Measurements from ENCODE around the gene TPD52L1. TPM values are rescaled to one million over a fixed set of nuclear protein-coding genes. Genes with fewer than 3 reads are reported as not detected.

The TPD52L1 gene
- total and polyA plus RNA-seq, 10 of the 15 experiments (the other 5 are each of a cell fraction or from before 2014, with no cell fraction given) = 0.03 to 2.6 (median 0.16) TPM; not detected in 3

- peaks cover 4 to 18% of the 10 kb centered on the region in 2 experiments for H3K36me3 ChIP-seq (ENCODE audit: control insufficient read depth in 2 of 2, insufficient read depth in 2 of 2, low read length in 1 of 2)
- BruUV-seq (replicated peaks) = no TSS peak
- RAD21 ChIA-PET (ENCODE audit: unreplicated experiment) = no interaction called here
These were observed 131.8 kb downstream of the TPD52L1 start for GRCh38 chr6:125285353-125285752.

GRCh38 chr6:125285936-125286335 is 132.4 kb downstream of the TPD52L1 start:
- Histone ChIP-seq H3K36me3 (ENCODE audit: control insufficient read depth in 2 of 2, insufficient read depth in 2 of 2, low read length in 1 of 2) (peaks cover 4 to 13% of the 10 kb centered on the region in 2 experiments), H3K4me1 (ENCODE audit: control insufficient read depth, insufficient read depth, low read length) (no peaks in the 10 kb centered on the region), H3K4me2 (ENCODE audit: control insufficient read depth, insufficient read depth) (no peak overlapping the region), H3K27me3 (replicated peaks in 1 of 2; ENCODE audit: control insufficient read depth in 2 of 2, insufficient read depth in 2 of 2, low read length in 1 of 2) (no peaks in the 10 kb centered on the region), H3K27ac (ENCODE audit: control insufficient read depth, insufficient read depth) (no peak overlapping the region), H2AFZ (ENCODE audit: control insufficient read depth, low read depth, low read length) (no peak overlapping the region), H3K9ac (ENCODE audit: control insufficient read depth, insufficient read depth, low read length) (no peak overlapping the region), H3K4me3 (no peak overlapping the region), H4K20me1 (ENCODE audit: control insufficient read depth, insufficient read depth) (no peaks in the 10 kb centered on the region), H3K79me2 (ENCODE audit: control insufficient read depth, insufficient read depth, low read length) (no peaks in the 10 kb centered on the region), H3K9me3 (replicated peaks; ENCODE audit: control insufficient read depth, insufficient read depth, low read length) (peaks cover 1% of the 10 kb centered on the region)
- in situ Hi-C loops (cut with MboI) (no loop called here), intact Hi-C loops (cut with micrococcal nuclease; ENCODE audit: unreplicated experiment) (no loop called here)
- FAIRE-seq (no peak), ATAC-seq (no peak), DNase-seq (ENCODE audit: low read depth, low spot score) (no peak)
- ChIA-PET SMC1A (ENCODE audit: uncharacterized antibody, unreplicated experiment) (no interaction called here), CTCF (no interaction called here), POLR2A (no interaction called here), RAD21 (ENCODE audit: unreplicated experiment) (no interaction called here)
- no TSS peak for BruUV-seq (replicated peaks)
- WGBS (ENCODE audit: insufficient coverage, insufficient replicate concordance, low lambda C conversion rate, missing lambda C conversion rate) = 100% methylated on average over 1 of the region's 1 CpG
- TF ChIP-seq IKZF2 (IDR thresholded peaks at IDR 0.05) (no peak), ZBTB40 (IDR thresholded peaks at IDR 0.05; ENCODE audit: borderline replicate concordance) (no peak), ZNF687 (IDR thresholded peaks at IDR 0.05) (no peak), LARP7 (IDR thresholded peaks at IDR 0.05) (no peak), ZNF274 (IDR thresholded peaks at IDR 0.05; ENCODE audit: insufficient read depth, insufficient read length) (no peak)

More at GRCh38 chr6:125285353-125285752, 131.8 kb downstream of the TPD52L1 start:
- FAIRE-seq (no peak), DNase-seq (ENCODE audit: low read depth, low spot score) (no peak), ATAC-seq (no peak)
- Histone ChIP-seq H2AFZ (ENCODE audit: control insufficient read depth, low read depth, low read length) (no peak overlapping the region), H3K4me3 (no peak overlapping the region), H4K20me1 (ENCODE audit: control insufficient read depth, insufficient read depth) (no peaks in the 10 kb centered on the region), H3K27ac (ENCODE audit: control insufficient read depth, insufficient read depth) (no peak overlapping the region), H3K4me1 (ENCODE audit: control insufficient read depth, insufficient read depth, low read length) (peaks cover 4% of the 10 kb centered on the region; the same call in 1 of the 2 replicates), H3K79me2 (ENCODE audit: control insufficient read depth, insufficient read depth, low read length) (no peaks in the 10 kb centered on the region; the same call in 1 of the 2 replicates), H3K4me2 (ENCODE audit: control insufficient read depth, insufficient read depth) (no peak overlapping the region), H3K9ac (ENCODE audit: control insufficient read depth, insufficient read depth, low read length) (no peak overlapping the region), H3K27me3 (replicated peaks in 1 of 2; ENCODE audit: control insufficient read depth in 2 of 2, insufficient read depth in 2 of 2, low read length in 1 of 2) (no peaks in the 10 kb centered on the region), H3K9me3 (replicated peaks; ENCODE audit: control insufficient read depth, insufficient read depth, low read length) (peaks cover 6% of the 10 kb centered on the region)
- ChIA-PET POLR2A (no interaction called here), CTCF (no interaction called here), SMC1A (ENCODE audit: uncharacterized antibody, unreplicated experiment) (no interaction called here)
- TF ChIP-seq ZNF24 (IDR thresholded peaks at IDR 0.05) (no peak), ZNF207 (IDR thresholded peaks at IDR 0.05; ENCODE audit: borderline replicate concordance) (no peak), WRNIP1 (IDR thresholded peaks at IDR 0.05; ENCODE audit: borderline replicate concordance, low read depth, low read length) (no peak), ZBED1 (IDR thresholded peaks at IDR 0.05; ENCODE audit: borderline replicate concordance) (no peak), RCOR1 (conservative IDR thresholded peaks at IDR 0.05; ENCODE audit: low read depth, low read length) (no peak), SREBF1 (IDR thresholded peaks at IDR 0.05; ENCODE audit: low read length) (no peak)
- in situ Hi-C loops (cut with MboI) = no loop called here
- intact Hi-C loops (cut with micrococcal nuclease; ENCODE audit: unreplicated experiment) = no loop called here
- WGBS (ENCODE audit: insufficient coverage, insufficient replicate concordance, low lambda C conversion rate, missing lambda C conversion rate) = 96% methylated on average over 1 of the region's 1 CpG

Measured in GM12878 (cell line).